Motor neuron (in vitro differentiated cells): ENCODE results near the gene CTNNAL1. TPM values are rescaled to one million over a fixed set of nuclear protein-coding genes. Genes with fewer than 3 reads are reported as not detected.
"Not testable (repeated sequence)": the region's sequence is repeated elsewhere in the genome, so short reads cannot be mapped to it uniquely, and the experiment has no call there.

Source experiments
- ATAC-seq, 8 experiments: fragments of 200-7000 bp; cut with Tn5 transposase; replicated peaks in 6 of 8; 2 replicates each; pipeline ENCODE4 v1.8.0; 2021; ENCODE audit warnings: mild to moderate bottlenecking in 8 of 8, moderate library complexity in 8 of 8
- H3K27ac ChIP-seq, 2 donors: fragments of 250-450 bp; sonication (Bioruptor Pico); 2 replicates each; pipeline ENCODE4 v1.9.0; 2021; ENCODE audit warnings: antibody characterized with exemption in 2 of 2, mild to moderate bottlenecking in 2 of 2, moderate library complexity in 1 of 2
- H3K4me1 ChIP-seq, 2 donors: fragments of 250-450 bp; sonication (Bioruptor Pico); replicated peaks in 1 of 2; 2 replicates each; pipeline ENCODE4 v1.6.1; 2021; ENCODE audit warnings: antibody characterized with exemption in 2 of 2, mild to moderate bottlenecking in 2 of 2, moderate library complexity in 1 of 2
- H3K4me3 ChIP-seq, 5 donors: fragments of 250-450 bp; sonication (Bioruptor Pico); 2 replicates each; pipeline ENCODE4 v1.9.0; 2021; ENCODE audit warnings: antibody characterized with exemption in 5 of 5, mild to moderate bottlenecking in 5 of 5, moderate library complexity in 4 of 5
- WGBS, 10 experiments: fragments of 450-650 bp; shearing (Covaris generic); methylation state at CpG; one replicate each; pipeline ENCODE4 v1.0.0; 2022; 5-methylcytosine and 5-hydroxymethylcytosine counted together
- in situ Hi-C, 9 experiments: fragments of 400-800 bp; cut with MboI; loops; one replicate each; pipeline ENCODE4 v1.15.0; 2021; ENCODE audit warnings: low sequenced_read_pairs in 9 of 9, low pct_unique_long_range_greater_than_20kb in 2 of 9; ENCODE audit not compliant: unreplicated experiment in 9 of 9
- total RNA-seq, 8 experiments: library from RNA; unstranded; fragments of 300-600 nt; gene quantifications; 2 replicates each; pipeline versions ENCODE4 v1.2.3 to v1.2.4, GENCODE V29; 2022

The CTNNAL1 gene
- total RNA-seq, 8 experiments from 2014 or later: 16.3 to 34.7 (median 19.5) TPM

DNA sequence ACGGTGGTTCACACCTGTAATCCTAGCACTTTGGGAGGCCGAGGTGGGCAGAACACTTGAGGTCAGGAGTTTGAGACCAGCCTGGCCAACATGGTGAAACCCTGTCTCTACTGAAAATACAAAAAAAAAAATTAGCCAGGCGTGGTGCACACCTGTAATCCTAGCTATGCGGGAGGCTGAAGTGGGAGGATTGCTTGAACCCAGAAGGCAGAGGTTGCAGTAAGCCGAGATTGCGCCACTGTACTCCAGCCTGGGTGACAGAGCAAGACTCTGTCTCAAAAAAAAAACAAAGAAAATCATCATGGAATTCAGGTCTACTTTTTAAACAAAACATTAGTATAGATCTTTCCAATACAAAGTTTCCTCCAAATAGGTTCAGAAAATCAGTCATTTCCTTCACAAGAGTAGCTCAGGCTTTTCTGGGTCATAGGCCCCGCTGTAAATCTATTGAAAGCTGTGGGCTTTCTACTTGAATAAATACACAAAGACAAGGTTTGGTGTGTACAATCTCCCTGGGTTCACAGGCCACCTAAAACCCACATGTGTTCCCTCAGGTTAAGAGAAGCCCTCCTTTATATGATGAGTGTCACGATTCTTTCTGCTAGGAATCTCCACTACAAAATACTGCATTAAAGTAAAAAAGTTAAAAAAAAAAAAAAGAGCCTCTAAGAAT, 114.1 kb downstream of the CTNNAL1 start:
- H3K4me1 ChIP-seq, H3K4me3 ChIP-seq, H3K27ac ChIP-seq, in situ Hi-C loops, ATAC-seq: not testable (repeated sequence)
- 88 to 100% (median 94%) methylated on average over 1 to 8 of the region's 8 CpGs for WGBS, 10 experiments

DNA sequence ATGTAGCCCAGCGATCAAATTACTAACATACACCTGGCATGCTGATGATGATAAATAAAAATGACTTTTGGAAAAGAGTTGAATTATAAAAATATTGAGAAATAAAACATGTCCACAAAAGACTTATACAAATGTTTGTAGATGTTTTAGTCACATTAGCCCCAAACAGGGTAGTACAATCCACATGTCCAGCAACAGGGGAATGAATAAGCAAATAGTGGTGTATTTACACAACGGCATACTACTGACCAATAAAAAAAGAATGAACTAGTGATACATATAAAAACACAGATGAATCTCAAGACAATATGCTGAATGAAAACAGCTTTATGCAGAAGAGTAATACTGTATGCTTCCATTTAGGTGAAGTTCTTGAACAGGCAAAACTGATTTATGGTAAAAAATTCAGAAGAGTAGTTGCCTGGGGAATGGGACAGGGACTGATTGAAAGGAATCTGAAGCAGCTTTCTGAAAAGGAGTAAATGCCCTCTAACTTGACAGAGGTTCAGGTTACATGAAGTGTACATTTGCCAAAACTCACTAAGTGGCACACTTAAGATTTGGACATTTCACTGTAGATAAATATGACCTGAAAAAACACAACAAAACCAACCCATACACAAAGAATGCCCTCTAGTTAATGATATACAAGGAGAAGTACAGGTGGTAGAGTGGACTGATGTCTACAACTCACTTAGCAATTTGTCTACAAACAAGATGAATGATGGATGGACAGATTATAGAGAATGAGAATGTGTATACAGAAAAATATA, 115.8 kb downstream of the CTNNAL1 start:
- no peak overlapping the region for H3K27ac ChIP-seq
- no peaks in the 10 kb centered on the region for H3K4me1 ChIP-seq
- in situ Hi-C loops: no loop called here
- ATAC-seq: no peak
- no peak overlapping the region for H3K4me3 ChIP-seq
- 50 to 100% (median 94%) methylated on average over 1 to 2 of the region's 2 CpGs; no CpG with 5 or more reads in 1 of the 10 experiments for WGBS, 10 experiments

DNA sequence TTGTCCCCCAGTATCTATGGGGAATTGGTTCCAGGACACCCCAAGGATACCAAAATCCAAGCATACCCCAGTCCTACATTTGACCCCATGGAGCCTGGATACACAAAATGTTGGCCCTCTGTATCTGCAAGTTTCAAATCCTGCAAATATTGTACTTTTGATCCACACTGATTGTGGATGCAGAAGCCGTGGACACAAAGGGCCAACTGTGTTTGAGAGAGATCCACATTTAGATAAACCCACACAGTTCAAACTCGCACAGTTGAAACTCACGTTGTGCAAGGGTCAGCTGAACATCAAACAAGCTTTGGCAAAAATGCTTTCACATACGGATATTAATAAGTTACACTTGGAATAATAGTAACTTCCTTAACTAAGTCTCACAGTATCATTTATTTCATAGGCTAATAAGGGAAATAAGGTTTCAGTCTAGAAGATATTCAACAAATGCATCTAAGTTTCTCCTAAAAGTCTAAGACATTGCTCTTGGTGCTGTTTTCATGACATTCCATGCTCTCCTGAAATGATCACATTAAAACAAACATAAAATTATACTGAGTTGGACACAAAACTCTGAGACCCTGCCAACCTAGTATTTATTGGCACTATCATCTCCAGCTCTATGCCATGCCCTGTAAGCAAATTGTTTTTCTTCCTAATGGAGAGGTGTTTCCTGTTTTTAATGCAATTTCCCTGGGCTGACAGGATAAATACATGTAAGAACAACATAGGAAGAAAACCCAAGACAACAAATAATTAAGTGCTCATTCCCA, 118.9 kb downstream of the CTNNAL1 start:
- ATAC-seq: no peak
- in situ Hi-C loops: no loop called here
- Histone ChIP-seq H3K4me1 (no peaks in the 10 kb centered on the region), H3K4me3 (no peak overlapping the region), H3K27ac (no peak overlapping the region)
- WGBS, 10 experiments: 82 to 100% (median 98%) methylated on average over 2 to 4 of the region's 4 CpGs; no CpG with 5 or more reads in 3 of the 10 experiments

Other genes with a start within 250 kb of the CTNNAL1 start
- under 1 TPM in 7 of 8 experiments, not detected in 1; 0.05 to 0.57 (median 0.20) TPM for gene ACTL7B, start 157.5 kb downstream of the CTNNAL1 start, total RNA-seq
- under 1 TPM in 7 of 8 experiments, not detected in 1; 0.05 to 0.73 (median 0.25) TPM for gene ACTL7A, start 151.2 kb downstream of the CTNNAL1 start, total RNA-seq
- gene ELP1, start 79.4 kb downstream of the CTNNAL1 start, total RNA-seq: 10 to 100 TPM; 22.8 to 50.4 (median 36.2) TPM
- gene ABITRAM, start 79.1 kb downstream of the CTNNAL1 start, total RNA-seq: 10 to 100 TPM in 7 of 8 experiments, 1 to 10 TPM in 1; 9.8 to 23.4 (median 15.4) TPM
- gene TMEM245, start 106.4 kb upstream of the CTNNAL1 start, total RNA-seq: 10 to 100 TPM; 18.1 to 53.1 (median 30.7) TPM
- gene FRRS1L, start 153.8 kb upstream of the CTNNAL1 start, total RNA-seq: 10 to 100 TPM in 5 of 8 experiments, under 1 TPM in 3; 0.31 to 20.0 (median 15.7) TPM